Fibroblast of mammary gland (primary cell): ENCODE measurements around the gene ADAMTS2.

Source experiments
- DNase-seq: peaks from one replicate; pipeline ENCODE4 v3.0.0-alpha.2; 2010; ENCODE audit warnings: low read depth
- H3K4me3 ChIP-seq: 2 replicates; pipeline ENCODE4 v1.5.1; 2011; ENCODE audit warnings: low read depth, mild to moderate bottlenecking, low read length, moderate library complexity; ENCODE audit not compliant: control insufficient read depth
- TF ChIP-seq, protein P1 (sequence below): conservative IDR thresholded peaks from 2 replicates; pipeline ENCODE4 v1.5.1; 2011; ENCODE audit warnings: low read depth, low read length, inconsistent platforms; ENCODE audit not compliant: control insufficient read depth, insufficient read depth

The ADAMTS2 gene

GRCh38 chr5:179306191-179307012 is 38.9 kb downstream of the ADAMTS2 start:
- H3K4me3 ChIP-seq = no peak overlapping the region
- peak; percentile 83 for DNase-seq

GRCh38 chr5:179304871-179305270 is 40.4 kb downstream of the ADAMTS2 start:
- DNase-seq = no peak
- TF ChIP-seq, protein P1, sequence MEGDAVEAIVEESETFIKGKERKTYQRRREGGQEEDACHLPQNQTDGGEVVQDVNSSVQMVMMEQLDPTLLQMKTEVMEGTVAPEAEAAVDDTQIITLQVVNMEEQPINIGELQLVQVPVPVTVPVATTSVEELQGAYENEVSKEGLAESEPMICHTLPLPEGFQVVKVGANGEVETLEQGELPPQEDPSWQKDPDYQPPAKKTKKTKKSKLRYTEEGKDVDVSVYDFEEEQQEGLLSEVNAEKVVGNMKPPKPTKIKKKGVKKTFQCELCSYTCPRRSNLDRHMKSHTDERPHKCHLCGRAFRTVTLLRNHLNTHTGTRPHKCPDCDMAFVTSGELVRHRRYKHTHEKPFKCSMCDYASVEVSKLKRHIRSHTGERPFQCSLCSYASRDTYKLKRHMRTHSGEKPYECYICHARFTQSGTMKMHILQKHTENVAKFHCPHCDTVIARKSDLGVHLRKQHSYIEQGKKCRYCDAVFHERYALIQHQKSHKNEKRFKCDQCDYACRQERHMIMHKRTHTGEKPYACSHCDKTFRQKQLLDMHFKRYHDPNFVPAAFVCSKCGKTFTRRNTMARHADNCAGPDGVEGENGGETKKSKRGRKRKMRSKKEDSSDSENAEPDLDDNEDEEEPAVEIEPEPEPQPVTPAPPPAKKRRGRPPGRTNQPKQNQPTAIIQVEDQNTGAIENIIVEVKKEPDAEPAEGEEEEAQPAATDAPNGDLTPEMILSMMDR = no peak
- no peak overlapping the region for H3K4me3 ChIP-seq

More at GRCh38 chr5:179306191-179307012, 38.9 kb downstream of the ADAMTS2 start:
- TF ChIP-seq, protein P1 = no peak

DNA sequence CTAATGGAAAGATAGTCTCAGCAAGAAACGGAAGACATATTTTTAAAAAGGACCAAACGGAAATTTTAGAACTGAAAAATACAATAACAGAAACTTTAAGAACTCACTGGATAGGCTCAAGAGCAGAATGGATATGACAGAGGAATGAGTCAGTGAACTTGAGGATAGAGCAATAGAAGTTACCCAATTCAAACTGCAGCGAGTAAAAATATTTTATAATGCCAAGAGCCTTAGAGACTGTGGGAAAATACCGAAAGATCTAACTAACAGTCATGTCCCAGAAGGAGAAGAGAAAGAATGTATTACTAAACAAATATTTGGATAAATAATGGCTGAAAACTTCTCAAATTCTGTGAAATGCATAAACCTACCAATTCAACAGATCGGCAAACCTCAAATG is 40.8 kb downstream of the ADAMTS2 start:
- TF ChIP-seq, protein P1 = no peak
- peak; percentile 98 for DNase-seq
- peak overlapping the region; percentile 14 for H3K4me3 ChIP-seq

GRCh38 chr5:179303451-179304200 is 41.6 kb downstream of the ADAMTS2 start:
- DNase-seq = no peak
- H3K4me3 ChIP-seq = peak overlapping the region; percentile 14
- TF ChIP-seq, protein P1 = no peak

GRCh38 chr5:179302499-179303185 is 42.6 kb downstream of the ADAMTS2 start:
- no peak for DNase-seq
- no peak overlapping the region for H3K4me3 ChIP-seq
- TF ChIP-seq, protein P1 = no peak

DNA sequence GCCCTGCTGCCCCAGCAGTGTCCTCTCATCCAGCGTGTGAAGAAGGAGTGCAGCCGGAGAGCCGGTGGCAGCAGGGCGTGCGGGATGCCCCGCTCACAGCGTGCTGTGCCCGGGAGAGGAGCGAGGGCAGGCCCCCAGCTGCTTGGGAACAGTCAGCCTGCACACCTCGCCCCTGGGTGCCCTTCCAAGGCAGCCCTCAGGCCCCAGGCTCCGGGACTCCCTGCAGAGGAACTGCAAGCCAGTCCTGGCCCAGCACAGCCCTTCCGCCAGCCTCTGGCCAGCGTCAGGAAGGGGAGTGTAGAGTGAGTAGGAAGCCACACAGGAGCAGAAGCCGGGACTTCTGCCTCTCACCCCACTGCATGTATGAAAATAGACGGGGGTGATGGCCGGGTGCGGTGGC is 43.5 kb downstream of the ADAMTS2 start:
- H3K4me3 ChIP-seq = no peak overlapping the region
- TF ChIP-seq, protein P1 = no peak
- peak; percentile 48 for DNase-seq
